GM23338 (cell line): Measurements from ENCODE around the gene OR10AD1. TPM values are rescaled to one million over a fixed set of nuclear protein-coding genes. Genes with fewer than 3 reads are reported as not detected.

Experiments
- polyA plus RNA-seq: library from polyadenylated mRNA; unstranded; fragments of >200 nt; fragmentation: Nextera tagmentation; extraction: Ambion mirVana; gene quantifications from 2 replicates; pipeline ENCODE4 v1.2.1, GENCODE V29; 2016
- total RNA-seq: library from RNA; depleted of rRNA; stranded (reverse); fragments of >200 nt; shearing (Covaris generic); gene quantifications from 2 replicates; pipeline ENCODE4 v1.2.3, GENCODE V29; 2014; rRNA removed

OR10AD1 gene
- total and polyA plus RNA-seq, 2 experiments from 2014 or later, result not detected

Other genes starting within 250 kb of the OR10AD1 start
- 53.4 and 83.7 TPM in 2 replicates for gene TMEM106C, start 239.7 kb downstream of the OR10AD1 start, total RNA-seq
- gene TMEM106C, start 239.7 kb downstream of the OR10AD1 start, polyA plus RNA-seq, result 37.3 and 43.5 TPM in 2 replicates
- gene COL2A1, start 198.8 kb downstream of the OR10AD1 start, total RNA-seq, result 24.6 and 31.8 TPM in 2 replicates
- 5.9 and 7.0 TPM in 2 replicates for gene COL2A1, start 198.8 kb downstream of the OR10AD1 start, polyA plus RNA-seq
- 23.7 and 27.7 TPM in 2 replicates for gene SENP1, start 97.2 kb downstream of the OR10AD1 start, total RNA-seq
- 7.6 and 8.6 TPM in 2 replicates for gene SENP1, start 97.2 kb downstream of the OR10AD1 start, polyA plus RNA-seq
- gene PFKM, start 83.9 kb downstream of the OR10AD1 start, total RNA-seq, result 78.6 and 82.5 TPM in 2 replicates
- gene PFKM, start 83.9 kb downstream of the OR10AD1 start, polyA plus RNA-seq, result 47.2 and 52.4 TPM in 2 replicates
- 5.4 and 8.4 TPM in 2 replicates for gene ASB8, start 45.8 kb downstream of the OR10AD1 start, total RNA-seq
- gene ASB8, start 45.8 kb downstream of the OR10AD1 start, polyA plus RNA-seq, result 5.4 and 6.4 TPM in 2 replicates
- gene CCDC184, start 19.6 kb downstream of the OR10AD1 start, total RNA-seq, result 2.8 and 3.7 TPM in 2 replicates
- gene CCDC184, start 19.6 kb downstream of the OR10AD1 start, polyA plus RNA-seq, result 1.8 and 2.8 TPM in 2 replicates
- gene ZNF641, start 147.6 kb upstream of the OR10AD1 start, total RNA-seq, result 5.3 and 7.2 TPM in 2 replicates
- gene ZNF641, start 147.6 kb upstream of the OR10AD1 start, polyA plus RNA-seq, result 1.4 and 1.7 TPM in 2 replicates